ENCODE data around the gene IGSF9B.

- TF ChIP-seq POLR2A (IDR thresholded peaks at IDR 0.05) (no peak), CTCF (IDR thresholded peaks at IDR 0.05) (no peak), POLR2AphosphoS5 (IDR thresholded peaks at IDR 0.05; ENCODE audit: insufficient read depth in 1 of 2, low read depth in 1 of 2) (no peak)
Observed at GRCh38 chr11:133872160-133872559, 84.6 kb downstream of the IGSF9B start.

Data from vagina (tissue), 2 donors.